GM23338 (cell line): ENCODE measurements around the gene EDA. TPM values are rescaled to one million over a fixed set of nuclear protein-coding genes. Genes with fewer than 3 reads are reported as not detected.

ENCODE experiments used
- ATAC-seq: fragments of 200-7000 bp; cut with Tn5 transposase; 3 replicates; pipeline ENCODE4 v1.9.1; 2020
- DNase-seq: peaks from one replicate; pipeline ENCODE4 v3.0.0-alpha.2; 2015; ENCODE audit warnings: low spot score
- H2AFZ ChIP-seq: fragments of 200-600 bp; sonication (generic); 2 replicates; pipeline ENCODE4 v1.8.0; 2016; ENCODE audit warnings: antibody characterized with exemption, mild to moderate bottlenecking, moderate library complexity
- H3F3A ChIP-seq: fragments of 200-600 bp; sonication (generic); replicated peaks from 2 replicates; pipeline ENCODE4 v1.8.0; 2017; ENCODE audit warnings: antibody characterized with exemption, mixed run types, low read depth
- H3K27ac ChIP-seq: fragments of 200-600 bp; sonication (generic); 2 replicates; pipeline ENCODE4 v1.6.1; 2016; ENCODE audit warnings: low read depth
- H3K27me3 ChIP-seq: fragments of 200-600 bp; sonication (generic); 2 replicates; pipeline ENCODE4 v1.8.0; 2016; ENCODE audit warnings: mild to moderate bottlenecking, mixed run types, moderate library complexity; ENCODE audit not compliant: insufficient read depth
- H3K36me3 ChIP-seq: fragments of 200-600 bp; sonication (generic); 2 replicates; pipeline ENCODE4 v1.8.0; 2016; ENCODE audit warnings: mild to moderate bottlenecking; ENCODE audit not compliant: insufficient read depth
- H3K4me1 ChIP-seq: fragments of 200-600 bp; sonication (generic); 2 replicates; pipeline ENCODE4 v1.8.0; 2016; ENCODE audit warnings: mild to moderate bottlenecking, moderate library complexity; ENCODE audit not compliant: insufficient read depth
- H3K4me2 ChIP-seq: fragments of 200-600 bp; sonication (generic); 2 replicates; pipeline ENCODE4 v1.7.1; 2017; ENCODE audit warnings: mixed run types
- H3K4me3 ChIP-seq: fragments of 200-600 bp; sonication (generic); 2 replicates; pipeline ENCODE4 v1.6.1; 2016; ENCODE audit warnings: mixed run types
- H3K79me2 ChIP-seq: fragments of 200-600 bp; sonication (generic); replicated peaks from 2 replicates; pipeline ENCODE4 v1.8.0; 2017; ENCODE audit warnings: mild to moderate bottlenecking; ENCODE audit not compliant: insufficient read depth
- H3K9me2 ChIP-seq: fragments of 200-600 bp; sonication (generic); 2 replicates; pipeline ENCODE4 v1.8.0; 2017; ENCODE audit not compliant: insufficient read depth
- H4K20me1 ChIP-seq: fragments of 200-600 bp; sonication (generic); replicated peaks from 2 replicates; pipeline ENCODE4 v1.8.0; 2017; ENCODE audit warnings: mild to moderate bottlenecking; ENCODE audit not compliant: insufficient read depth
- H3K27ac Mint-ChIP-seq: 2 replicates; pipeline ENCODE4 v1.8.0; 2020; ENCODE audit warnings: inconsistent platforms, mild to moderate bottlenecking, moderate library complexity, mixed read lengths
- H3K27me3 Mint-ChIP-seq: 3 replicates; pipeline ENCODE4 v1.8.0; 2022; ENCODE audit warnings: low read depth, mild to moderate bottlenecking, moderate library complexity, mixed read lengths, inconsistent platforms; ENCODE audit not compliant: insufficient read depth, poor library complexity
- H3K36me3 Mint-ChIP-seq: 3 replicates; pipeline ENCODE4 v1.8.0; 2021; ENCODE audit warnings: low read depth, mild to moderate bottlenecking, inconsistent platforms, moderate library complexity, mixed read lengths
- H3K4me1 Mint-ChIP-seq: 3 replicates; pipeline ENCODE4 v1.8.0; 2020; ENCODE audit warnings: mild to moderate bottlenecking, inconsistent platforms, mixed read lengths
- H3K4me3 Mint-ChIP-seq: 3 replicates; pipeline ENCODE4 v1.8.0; 2021; ENCODE audit warnings: moderate library complexity, mild to moderate bottlenecking, inconsistent platforms, mixed read lengths
- H3K9me3 Mint-ChIP-seq: 3 replicates; pipeline ENCODE4 v1.8.0; 2020; ENCODE audit warnings: moderate library complexity, mild to moderate bottlenecking, inconsistent platforms, mixed read lengths
- CTCF ChIP-seq, 2 experiments: fragments of 200-600 bp in 1 of 2; sonication (generic) in 1 of 2; conservative IDR thresholded peaks; 2 replicates each; pipeline versions ENCODE4 v1.5.1 to v1.6.1; 2016 to 2017; ENCODE audit warnings: antibody characterized with exemption in 2 of 2, low read depth in 2 of 2, mild to moderate bottlenecking in 2 of 2, moderate library complexity in 1 of 2
- ETS1 ChIP-seq: IDR thresholded peaks from 2 replicates; pipeline ENCODE4 v1.6.1; 2016; ENCODE audit warnings: antibody characterized with exemption
- EZH2 ChIP-seq: fragments of 200-600 bp; sonication (generic); IDR thresholded peaks from one replicate; pipeline ENCODE4 v1.8.0; 2017; ENCODE audit warnings: antibody characterized with exemption, mild to moderate bottlenecking, low read depth; ENCODE audit not compliant: unreplicated experiment
- EZH2phosphoT487 ChIP-seq: fragments of 200-600 bp; sonication (generic); IDR thresholded peaks from one replicate; pipeline ENCODE4 v1.8.1; 2018; ENCODE audit warnings: antibody characterized with exemption; ENCODE audit not compliant: unreplicated experiment
- JUNB ChIP-seq: IDR thresholded peaks from one replicate; pipeline ENCODE4 v1.6.1; 2016; ENCODE audit warnings: antibody characterized with exemption; ENCODE audit not compliant: unreplicated experiment
- NANOG ChIP-seq: IDR thresholded peaks from 2 replicates; pipeline ENCODE4 v1.6.1; 2016; ENCODE audit warnings: antibody characterized with exemption, borderline replicate concordance
- POLR2AphosphoS5 ChIP-seq: IDR thresholded peaks from 2 replicates; pipeline ENCODE4 v1.6.1; 2016; ENCODE audit warnings: antibody characterized with exemption, low read depth
- REST ChIP-seq: IDR thresholded peaks from one replicate; pipeline ENCODE4 v1.6.1; 2018; ENCODE audit warnings: antibody characterized with exemption; ENCODE audit not compliant: unreplicated experiment
- STAT1 ChIP-seq: IDR thresholded peaks from one replicate; pipeline ENCODE4 v1.6.1; 2016; ENCODE audit warnings: antibody characterized with exemption; ENCODE audit not compliant: unreplicated experiment
- ZNF331 ChIP-seq: fragments of 250-450 bp; sonication (Bioruptor Pico); IDR thresholded peaks from 2 replicates; pipeline ENCODE4 v1.5.0; 2020; ENCODE audit warnings: low read depth, mild to moderate bottlenecking, moderate library complexity
- polyA plus RNA-seq: library from polyadenylated mRNA; unstranded; fragments of >200 nt; fragmentation: Nextera tagmentation; extraction: Ambion mirVana; gene quantifications from 2 replicates; pipeline ENCODE4 v1.2.1, GENCODE V29; 2016
- total RNA-seq: library from RNA; depleted of rRNA; stranded (reverse); fragments of >200 nt; shearing (Covaris generic); gene quantifications from 2 replicates; pipeline ENCODE4 v1.2.3, GENCODE V29; 2014

EDA gene
- total and polyA plus RNA-seq, 2 experiments from 2014 or later: 6.6 to 19.6 TPM

- no peak overlapping the region for H2AFZ ChIP-seq
- no peak overlapping the region for H3K4me3 ChIP-seq
- H3K79me2 ChIP-seq: no peaks in the 10 kb centered on the region
- H3K4me1 Mint-ChIP-seq: no peaks in the 10 kb centered on the region
- no peaks in the 10 kb centered on the region for H3K36me3 ChIP-seq
- no peaks in the 10 kb centered on the region for H4K20me1 ChIP-seq
- H3K27ac ChIP-seq: no peak overlapping the region
- H3K4me1 ChIP-seq: no peaks in the 10 kb centered on the region
- H3K27me3 ChIP-seq: no peaks in the 10 kb centered on the region
- ATAC-seq (no peak), DNase-seq (no peak)
- no peak overlapping the region for H3K27ac Mint-ChIP-seq
- H3K9me2 ChIP-seq: no peaks in the 10 kb centered on the region
- TF ChIP-seq STAT1 (no peak), CTCF (conservative IDR thresholded peaks at IDR 0.05; ENCODE audit: low read depth in 2 of 2) (no peak), ETS1 (no peak), POLR2AphosphoS5 (no peak), ZNF331 (CRISPR knock-in tag) (no peak), EZH2phosphoT487 (no peak), NANOG (no peak)
- no peak overlapping the region for H3K4me3 Mint-ChIP-seq
- H3K9me3 Mint-ChIP-seq: no peaks in the 10 kb centered on the region; the same call in 2 of the 3 replicates
- H3K4me2 ChIP-seq: no peak overlapping the region
- H3F3A ChIP-seq: no peaks in the 10 kb centered on the region
- H3K36me3 Mint-ChIP-seq: no peaks in the 10 kb centered on the region; the same call in 2 of the 3 replicates
- no peaks in the 10 kb centered on the region for H3K27me3 Mint-ChIP-seq
Measured at GRCh38 chrX:70049406-70049805, 433.5 kb downstream of the EDA start.

GRCh38 chrX:70049925-70050324 is 434.0 kb downstream of the EDA start, which contains the start of gene AWAT2:
AWAT2 (minus strand) TSS chrX:70049938; CDS start chrX:70049932, 6 bp downstream.
- DNase-seq: no peak
- Histone ChIP-seq H3K79me2 (no peaks in the 10 kb centered on the region), H2AFZ (no peak within 1 kb of the TSS), H3F3A (no peaks in the 10 kb centered on the region), H3K4me3 (no peak within 1 kb of the TSS), H3K27me3 (no peaks in the 10 kb centered on the region), H3K9me2 (no peaks in the 10 kb centered on the region), H3K4me2 (no peak within 1 kb of the TSS), H3K4me1 (no peaks in the 10 kb centered on the region), H3K27ac (no peak within 1 kb of the TSS), H3K36me3 (no peaks in the 10 kb centered on the region), H4K20me1 (no peaks in the 10 kb centered on the region)
- H3K36me3 Mint-ChIP-seq: no peaks in the 10 kb centered on the region; the same call in 2 of the 3 replicates
- H3K4me1 Mint-ChIP-seq: no peaks in the 10 kb centered on the region
- no peaks in the 10 kb centered on the region for H3K27me3 Mint-ChIP-seq
- H3K4me3 Mint-ChIP-seq: no peak within 1 kb of the TSS
- H3K27ac Mint-ChIP-seq: no peak within 1 kb of the TSS
- ATAC-seq: no peak
- no peaks in the 10 kb centered on the region; the same call in 2 of the 3 replicates for H3K9me3 Mint-ChIP-seq
- TF ChIP-seq NANOG: no peak
- no peak for TF ChIP-seq JUNB
- TF ChIP-seq EZH2: no peak
- no peak for TF ChIP-seq ETS1
- no peak for TF ChIP-seq STAT1
- TF ChIP-seq REST: no peak
